HEK293T (cell line): ENCODE measurements around the gene DYNC1LI1.

Experiments
- CTCF ChIA-PET: fragments of 350-600 bp; formaldehyde crosslinking; extraction: SDS; loops from one replicate; lab custom pipeline; 2021; ENCODE audit warnings: antibody characterized with exemption, inconsistent platforms; lab: Yijun Ruan, JAX
- POLR2A ChIA-PET: fragments of 350-600 bp; formaldehyde crosslinking; extraction: SDS; loops from one replicate; lab custom pipeline; 2020; ENCODE audit warnings: antibody characterized with exemption, inconsistent platforms; lab: Yijun Ruan, JAX
- DNase-seq: peaks from one replicate; pipeline ENCODE4 v3.0.0; 2012; ENCODE audit warnings: mixed read lengths; ENCODE audit errors: extremely low spot score
- ARNT ChIP-seq: fragments of 450-650 bp; IDR thresholded peaks from 2 replicates; pipeline ENCODE4 v1.6.1; 2017; ENCODE audit warnings: mild to moderate bottlenecking
- BHLHE40 ChIP-seq: fragments of 450-650 bp; IDR thresholded peaks from 2 replicates; pipeline ENCODE4 v1.6.1; 2016; ENCODE audit warnings: mild to moderate bottlenecking, moderate library complexity, borderline replicate concordance
- CTBP1 ChIP-seq: fragments of 450-650 bp; IDR thresholded peaks from 2 replicates; pipeline ENCODE4 v1.6.1; 2016; ENCODE audit warnings: borderline replicate concordance
- ELF4 ChIP-seq: fragments of 450-650 bp; IDR thresholded peaks from 2 replicates; pipeline ENCODE4 v1.6.1; 2017; ENCODE audit warnings: antibody characterized with exemption
- FOXA1 ChIP-seq: fragments of 450-650 bp; IDR thresholded peaks from 2 replicates; pipeline ENCODE4 v1.6.1; 2016; ENCODE audit warnings: mild to moderate bottlenecking
- FOXK2 ChIP-seq: fragments of 450-650 bp; IDR thresholded peaks from 2 replicates; pipeline ENCODE4 v1.6.1; 2016; ENCODE audit warnings: mild to moderate bottlenecking
- FOXM1 ChIP-seq: fragments of 450-650 bp; IDR thresholded peaks from 2 replicates; pipeline ENCODE4 v1.6.1; 2017; ENCODE audit warnings: mild to moderate bottlenecking, borderline replicate concordance
- HDGF ChIP-seq: fragments of 450-650 bp; IDR thresholded peaks from 2 replicates; pipeline ENCODE4 v1.6.1; 2017; ENCODE audit warnings: antibody characterized with exemption, borderline replicate concordance
- L3MBTL2 ChIP-seq: fragments of 450-650 bp; conservative IDR thresholded peaks from 2 replicates; pipeline ENCODE4 v1.6.1; 2016; ENCODE audit warnings: mild to moderate bottlenecking
- LEF1 ChIP-seq: fragments of 450-650 bp; IDR thresholded peaks from 2 replicates; pipeline ENCODE4 v1.6.1; 2017; ENCODE audit warnings: mild to moderate bottlenecking, borderline replicate concordance
- NFRKB ChIP-seq: fragments of 450-650 bp; IDR thresholded peaks from 2 replicates; pipeline ENCODE4 v1.6.1; 2016; ENCODE audit warnings: mild to moderate bottlenecking, moderate library complexity
- SP1 ChIP-seq: fragments of 450-650 bp; IDR thresholded peaks from 2 replicates; pipeline ENCODE4 v1.6.1; 2017
- SUZ12 ChIP-seq: fragments of 450-650 bp; IDR thresholded peaks from 2 replicates; pipeline ENCODE4 v1.6.1; 2016; ENCODE audit warnings: mild to moderate bottlenecking
- TARDBP ChIP-seq: fragments of 450-650 bp; IDR thresholded peaks from 2 replicates; pipeline ENCODE4 v1.6.1; 2016
- ZNF384 ChIP-seq: fragments of 450-650 bp; IDR thresholded peaks from 2 replicates; pipeline ENCODE4 v1.6.1; 2016
- TF ChIP-seq, protein P1 (sequence below): fragments of 450-650 bp; IDR thresholded peaks from 2 replicates; pipeline ENCODE4 v1.6.1; 2016

Gene DYNC1LI1

DNA sequence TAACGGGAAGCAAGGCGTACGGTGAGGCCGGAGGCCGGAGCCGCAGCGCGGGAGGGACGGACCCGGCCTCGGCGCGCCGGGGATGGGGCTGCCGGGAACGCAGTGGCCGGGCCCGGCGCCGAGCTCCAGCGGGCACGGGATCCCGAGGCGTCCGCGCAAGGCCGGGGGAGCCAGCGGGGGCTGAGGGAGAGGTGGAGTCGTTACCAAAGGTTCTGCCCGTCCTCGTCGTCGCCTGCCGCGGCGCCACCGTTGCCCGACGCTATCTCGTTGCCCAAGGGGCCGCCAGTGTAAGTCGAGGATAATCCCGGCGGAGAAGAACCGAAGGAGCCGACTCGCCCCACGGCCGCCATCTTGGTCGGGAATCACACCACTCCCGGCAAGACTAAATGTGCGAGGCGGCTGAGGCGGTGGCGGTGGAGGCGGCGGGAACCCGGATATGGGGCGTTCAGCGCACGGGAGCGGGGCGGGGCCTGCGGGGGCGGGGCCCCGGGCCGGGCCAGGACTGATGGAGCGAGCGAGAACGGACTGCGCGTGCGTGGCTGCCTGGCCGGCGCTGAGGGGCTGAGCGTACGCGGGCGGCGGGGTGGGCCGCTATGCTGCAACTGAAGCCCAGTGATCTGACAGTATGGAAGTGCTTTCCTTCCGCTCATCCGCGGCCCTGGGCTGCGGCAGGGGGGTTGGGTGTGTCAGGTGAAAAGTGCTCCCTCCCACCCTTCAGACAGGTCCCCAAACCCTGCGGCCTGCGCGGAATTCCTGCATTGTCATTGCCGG is at the start of gene DYNC1LI1:
Gene DYNC1LI1, minus strand, starts transcription at position 438 of the 771 bp plus-strand sequence. Its CDS starts 88 bp downstream, at position 350.
- TF ChIP-seq TARDBP (no peak), SP1 (no peak), ELF4 (peak; percentile 72), ZNF384 (no peak), L3MBTL2 (peak; percentile 64), FOXM1 (0 out of 2 replicates have a peak, but pooled peaks have one; percentile 17), ARNT (peak; percentile 78; the same call in 1 of the 2 replicates), LEF1 (peak; percentile 94)
- TF ChIP-seq, protein P1, sequence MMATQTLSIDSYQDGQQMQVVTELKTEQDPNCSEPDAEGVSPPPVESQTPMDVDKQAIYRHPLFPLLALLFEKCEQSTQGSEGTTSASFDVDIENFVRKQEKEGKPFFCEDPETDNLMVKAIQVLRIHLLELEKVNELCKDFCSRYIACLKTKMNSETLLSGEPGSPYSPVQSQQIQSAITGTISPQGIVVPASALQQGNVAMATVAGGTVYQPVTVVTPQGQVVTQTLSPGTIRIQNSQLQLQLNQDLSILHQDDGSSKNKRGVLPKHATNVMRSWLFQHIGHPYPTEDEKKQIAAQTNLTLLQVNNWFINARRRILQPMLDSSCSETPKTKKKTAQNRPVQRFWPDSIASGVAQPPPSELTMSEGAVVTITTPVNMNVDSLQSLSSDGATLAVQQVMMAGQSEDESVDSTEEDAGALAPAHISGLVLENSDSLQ, result no peak
- DNase-seq, result peak; percentile 98
- ChIA-PET POLR2A (interaction anchor here (0.8 to 1.5 kb wide), 7 partner anchors 11 to 868 kb away, joined by 3 to 6 read pairs (median 4); no protein-coding TSS in a partner anchor), CTCF (no interaction called here)

DNA sequence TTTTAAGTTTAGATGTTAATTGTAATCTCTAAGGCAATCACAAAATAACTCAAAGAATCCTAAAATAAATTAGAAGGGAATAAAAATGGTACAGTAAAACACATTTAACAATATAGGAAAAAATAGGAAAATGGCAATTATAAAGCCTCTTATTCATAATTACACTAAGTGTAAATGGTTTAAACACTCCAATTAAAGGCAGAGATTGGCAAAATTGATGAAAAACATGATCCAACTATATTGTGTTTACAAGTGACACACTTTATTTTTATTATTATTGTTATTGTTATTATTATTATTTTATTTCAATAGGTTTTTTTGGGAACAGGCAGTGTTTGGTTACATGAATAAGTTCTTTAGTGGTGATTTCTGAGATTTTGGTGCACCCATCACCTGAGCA is 48.7 kb upstream of the DYNC1LI1 start:
- no peak for DNase-seq
- CTCF ChIA-PET, result no interaction called here
- TF ChIP-seq ELF4 (no peak), L3MBTL2 (no peak), NFRKB (no peak), HDGF (no peak), FOXK2 (no peak), SP1 (no peak), ARNT (no peak), ZNF384 (no peak), TARDBP (no peak), CTBP1 (no peak), BHLHE40 (no peak), SUZ12 (no peak), FOXM1 (no peak)
- TF ChIP-seq, protein P1, result no peak
- POLR2A ChIA-PET, result no interaction called here

DNA sequence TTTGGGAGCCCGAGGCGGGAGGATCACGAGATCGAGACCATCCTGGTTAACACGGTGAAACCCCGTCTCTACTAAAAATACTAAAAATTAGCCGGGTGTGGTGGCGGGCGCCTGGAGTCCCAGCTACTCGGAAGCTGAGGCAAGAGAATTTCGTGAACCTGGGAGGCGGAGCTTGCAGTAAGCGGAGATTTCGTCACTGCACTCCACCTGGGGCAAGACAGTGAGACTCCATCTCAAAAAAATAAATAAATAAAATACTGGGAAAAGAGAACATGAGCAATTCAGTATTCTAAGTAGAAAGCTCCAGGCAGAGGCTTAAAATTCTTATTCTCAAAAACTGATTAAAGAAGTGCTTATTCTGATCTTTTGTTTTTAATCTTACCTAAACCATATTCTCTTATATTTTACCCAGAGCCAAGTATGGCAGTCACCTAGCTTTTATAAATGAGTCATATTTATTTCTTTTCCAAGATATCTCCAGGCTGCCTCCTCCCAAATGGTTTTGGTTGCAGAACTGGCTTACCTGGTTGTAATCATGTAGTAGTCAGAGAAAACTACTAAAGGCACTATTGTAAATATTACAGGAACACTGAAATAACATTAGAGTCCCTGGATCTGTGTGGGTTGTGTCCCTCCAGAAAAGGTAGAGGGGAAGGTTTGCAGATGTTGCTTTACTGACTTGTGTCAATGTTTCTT is 45.8 kb upstream of the DYNC1LI1 start:
- TF ChIP-seq LEF1 (no peak), ZNF384 (no peak), TARDBP (no peak), NFRKB (no peak), ELF4 (no peak), FOXM1 (no peak), HDGF (no peak), BHLHE40 (no peak), FOXA1 (no peak), SP1 (no peak), L3MBTL2 (no peak), SUZ12 (no peak), ARNT (no peak), FOXK2 (no peak), CTBP1 (no peak)
- TF ChIP-seq, protein P1, result no peak
- CTCF ChIA-PET, result interaction anchor here (0.7 kb wide), 1 partner anchor 40 kb away, joined by 4 read pairs; no protein-coding TSS in a partner anchor

DNA sequence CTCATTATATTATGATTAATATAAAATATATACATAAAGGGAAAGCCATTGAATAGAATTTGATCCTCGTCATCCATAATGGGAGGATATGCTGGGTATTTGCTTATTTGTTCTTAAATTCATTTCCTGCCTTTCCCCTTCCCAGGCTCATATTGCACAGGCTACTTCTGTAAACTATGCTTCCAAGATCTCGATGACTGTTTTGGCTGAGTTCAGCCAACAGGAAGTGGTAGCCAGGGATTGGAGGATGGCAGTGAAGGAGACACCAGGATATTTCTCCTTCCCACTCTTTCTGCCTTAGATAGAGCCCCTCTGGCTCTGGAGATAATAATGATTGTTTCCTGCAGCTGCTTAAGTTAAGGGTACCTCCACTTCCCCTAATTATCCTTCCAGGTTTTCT is 44.3 kb upstream of the DYNC1LI1 start:
- ChIA-PET POLR2A (no interaction called here), CTCF (no interaction called here)
- no peak for TF ChIP-seq TARDBP
- TF ChIP-seq FOXA1, result no peak
- TF ChIP-seq ARNT, result no peak
- no peak for TF ChIP-seq BHLHE40
- TF ChIP-seq ELF4, result no peak
- no peak for TF ChIP-seq ZNF384
- TF ChIP-seq SUZ12, result no peak
- no peak for TF ChIP-seq LEF1
- no peak for TF ChIP-seq HDGF
- TF ChIP-seq, protein P1, result no peak
- TF ChIP-seq FOXK2, result no peak
- TF ChIP-seq SP1, result no peak
- no peak for TF ChIP-seq L3MBTL2
- no peak for TF ChIP-seq NFRKB
- no peak for TF ChIP-seq CTBP1
- no peak for TF ChIP-seq FOXM1
- DNase-seq, result no peak

More for the DNA sequence above, 45.8 kb upstream of the DYNC1LI1 start:
- no peak for DNase-seq
- POLR2A ChIA-PET, result no interaction called here

DNA sequence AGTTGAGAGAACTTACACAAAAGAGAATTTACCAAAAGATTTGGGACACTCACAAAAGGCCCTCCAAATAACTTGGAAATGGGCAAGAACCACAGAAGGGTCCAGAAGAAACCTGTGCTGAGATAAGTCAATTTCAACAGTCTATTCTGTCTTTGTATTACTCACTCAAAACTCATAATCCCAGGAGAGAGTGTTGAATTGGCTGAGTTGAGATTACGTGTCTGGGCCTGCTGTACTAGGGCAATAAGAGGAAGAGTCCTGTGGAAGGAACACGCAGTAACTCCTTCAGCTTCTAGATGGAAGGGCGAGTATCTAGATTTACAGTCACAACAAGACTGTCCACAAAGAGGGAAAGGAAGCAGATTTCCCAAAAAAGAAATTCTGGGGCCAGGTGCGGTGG is 42.5 kb upstream of the DYNC1LI1 start:
- DNase-seq, result no peak
- ChIA-PET POLR2A (no interaction called here), CTCF (no interaction called here)
- TF ChIP-seq FOXM1 (no peak), ARNT (no peak), SUZ12 (no peak), ELF4 (no peak), LEF1 (no peak), CTBP1 (no peak), SP1 (no peak), FOXK2 (no peak), L3MBTL2 (no peak), BHLHE40 (no peak), ZNF384 (no peak), FOXA1 (no peak), TARDBP (no peak), HDGF (no peak), NFRKB (no peak)
- TF ChIP-seq, protein P1, result no peak
